ENCODE measurements around the gene IMPACT. TPM values are rescaled to one million over a fixed set of nuclear protein-coding genes. Genes with fewer than 3 reads are reported as not detected.

The IMPACT gene
- total RNA-seq, 2 experiments from 2014 or later = 7.0 to 8.7 TPM

- peaks cover 14% of the 10 kb centered on the region for H3K9me3 Mint-ChIP-seq (ENCODE audit: insufficient read depth)
- peaks cover 22% of the 10 kb centered on the region for H3K4me1 Mint-ChIP-seq (ENCODE audit: low read depth)
- ATAC-seq (no peak), DNase-seq (no peak)
- peaks cover 18% of the 10 kb centered on the region for H3K27me3 Mint-ChIP-seq (ENCODE audit: low read depth)
- H3K4me3 Mint-ChIP-seq = peak overlapping the region; percentile 82
- peaks cover 23% of the 10 kb centered on the region for H3K36me3 Mint-ChIP-seq (ENCODE audit: low read depth)
- POLR2A ChIA-PET = interaction anchor here (1.6 kb wide), 1 partner anchor 21 kb away, joined by 4 read pairs; no protein-coding TSS in a partner anchor
- peak overlapping the region; percentile 87 for H3K27ac Mint-ChIP-seq
- CTCF ChIA-PET = interaction anchor here (1.2 to 1.8 kb wide), 2 partner anchors 31 to 62 kb away, joined by 4 to 7 read pairs; no protein-coding TSS in a partner anchor
Observed at GRCh38 chr18:24427484-24427883, 1.0 kb downstream of the IMPACT start.

- ATAC-seq (no peak), DNase-seq (no peak)
- peaks cover 23% of the 10 kb centered on the region for H3K36me3 Mint-ChIP-seq (ENCODE audit: low read depth)
- peaks cover 14% of the 10 kb centered on the region for H3K9me3 Mint-ChIP-seq (ENCODE audit: insufficient read depth)
- H3K27me3 Mint-ChIP-seq (ENCODE audit: low read depth) = peaks cover 6% of the 10 kb centered on the region
- H3K27ac Mint-ChIP-seq = no peak overlapping the region
- ChIA-PET CTCF (interaction anchor here (0.6 to 1.8 kb wide), 6 partner anchors 9 to 68 kb away, joined by 3 to 7 read pairs (median 3); no protein-coding TSS in a partner anchor), POLR2A (no interaction called here)
- peaks cover 26% of the 10 kb centered on the region for H3K4me1 Mint-ChIP-seq (ENCODE audit: low read depth)
- H3K4me3 Mint-ChIP-seq = no peak overlapping the region
Observed at GRCh38 chr18:24428709-24429108, 2.2 kb downstream of the IMPACT start.

GRCh38 chr18:24429188-24429587, 2.7 kb downstream of the IMPACT start:
- Mint-ChIP-seq H3K4me1 (ENCODE audit: low read depth) (peaks cover 26% of the 10 kb centered on the region), H3K36me3 (ENCODE audit: low read depth) (peaks cover 23% of the 10 kb centered on the region), H3K27ac (no peak overlapping the region), H3K9me3 (ENCODE audit: insufficient read depth) (peaks cover 14% of the 10 kb centered on the region), H3K27me3 (ENCODE audit: low read depth) (peaks cover 4% of the 10 kb centered on the region), H3K4me3 (no peak overlapping the region)
- ChIA-PET CTCF (interaction anchor here (1.0 to 1.4 kb wide), 3 partner anchors 15 to 69 kb away, joined by 3 to 4 read pairs (median 3); no protein-coding TSS in a partner anchor), POLR2A (no interaction called here)
- ATAC-seq (no peak), DNase-seq (no peak)

- no peaks in the 10 kb centered on the region for H3K27me3 Mint-ChIP-seq (ENCODE audit: low read depth)
- no peak overlapping the region for H3K27ac Mint-ChIP-seq
- H3K9me3 Mint-ChIP-seq (ENCODE audit: insufficient read depth) = peaks cover 4% of the 10 kb centered on the region
- no peak overlapping the region for H3K4me3 Mint-ChIP-seq
- peaks cover 8% of the 10 kb centered on the region for H3K36me3 Mint-ChIP-seq (ENCODE audit: low read depth)
- DNase-seq = no peak
- peaks cover 11% of the 10 kb centered on the region for H3K4me1 Mint-ChIP-seq (ENCODE audit: low read depth)
- ChIA-PET CTCF (no interaction called here), POLR2A (no interaction called here)
- ATAC-seq = no peak
Observed at GRCh38 chr18:24432618-24433017, 6.1 kb downstream of the IMPACT start.

- DNase-seq (no peak), ATAC-seq (no peak)
- Mint-ChIP-seq H3K4me3 (no peak overlapping the region), H3K4me1 (ENCODE audit: low read depth) (peaks cover 5% of the 10 kb centered on the region), H3K27me3 (ENCODE audit: low read depth) (no peaks in the 10 kb centered on the region), H3K9me3 (ENCODE audit: insufficient read depth) (no peaks in the 10 kb centered on the region), H3K27ac (no peak overlapping the region), H3K36me3 (ENCODE audit: low read depth) (peaks cover 7% of the 10 kb centered on the region)
- CTCF ChIA-PET = interaction anchor here (0.8 to 1.6 kb wide), 6 partner anchors 8 to 68 kb away, joined by 3 to 6 read pairs (median 3); no protein-coding TSS in a partner anchor
- POLR2A ChIA-PET = no interaction called here
Observed at GRCh38 chr18:24436939-24437338, 10.5 kb downstream of the IMPACT start.

- peaks cover 10% of the 10 kb centered on the region for H3K36me3 Mint-ChIP-seq (ENCODE audit: low read depth)
- DNase-seq (no peak), ATAC-seq (no peak)
- peaks cover 10% of the 10 kb centered on the region for H3K4me1 Mint-ChIP-seq (ENCODE audit: low read depth)
- ChIA-PET POLR2A (no interaction called here), CTCF (interaction anchor here (1.0 to 1.6 kb wide), 4 partner anchors 10 to 45 kb away, joined by 3 to 6 read pairs (median 4); no protein-coding TSS in a partner anchor)
- no peaks in the 10 kb centered on the region for H3K9me3 Mint-ChIP-seq (ENCODE audit: insufficient read depth)
- no peak overlapping the region for H3K27ac Mint-ChIP-seq
- H3K4me3 Mint-ChIP-seq = no peak overlapping the region
- H3K27me3 Mint-ChIP-seq (ENCODE audit: low read depth) = no peaks in the 10 kb centered on the region
Observed at GRCh38 chr18:24443870-24444269, 17.4 kb downstream of the IMPACT start.

- DNase-seq = no peak
- no peaks in the 10 kb centered on the region for H3K9me3 Mint-ChIP-seq (ENCODE audit: insufficient read depth)
- CTCF ChIA-PET = interaction anchor here (0.7 to 2.3 kb wide), 4 partner anchors 13 to 272 kb away, joined by 3 to 25 read pairs (median 4); no protein-coding TSS in a partner anchor
- no peak overlapping the region for H3K27ac Mint-ChIP-seq
- ATAC-seq = no peak
- H3K36me3 Mint-ChIP-seq (ENCODE audit: low read depth) = peaks cover 12% of the 10 kb centered on the region
- H3K4me1 Mint-ChIP-seq (ENCODE audit: low read depth) = peaks cover 10% of the 10 kb centered on the region
- POLR2A ChIA-PET = no interaction called here
- no peak overlapping the region for H3K4me3 Mint-ChIP-seq
- no peaks in the 10 kb centered on the region for H3K27me3 Mint-ChIP-seq (ENCODE audit: low read depth)
Observed at GRCh38 chr18:24446453-24446852, 20.0 kb downstream of the IMPACT start.

GRCh38 chr18:24446953-24447538, 20.6 kb downstream of the IMPACT start:
- Mint-ChIP-seq H3K9me3 (ENCODE audit: insufficient read depth) (no peaks in the 10 kb centered on the region), H3K4me3 (no peak overlapping the region), H3K27ac (no peak overlapping the region), H3K27me3 (ENCODE audit: low read depth) (no peaks in the 10 kb centered on the region), H3K36me3 (ENCODE audit: low read depth) (peaks cover 8% of the 10 kb centered on the region), H3K4me1 (ENCODE audit: low read depth) (peaks cover 10% of the 10 kb centered on the region)
- ATAC-seq = no peak
- ChIA-PET POLR2A (no interaction called here), CTCF (interaction anchor here (0.7 to 2.3 kb wide), 6 partner anchors 13 to 273 kb away, joined by 3 to 25 read pairs (median 4); no protein-coding TSS in a partner anchor)
- no peak for DNase-seq

GRCh38 chr18:24447961-24448360, 21.5 kb downstream of the IMPACT start:
- no peak for DNase-seq
- Mint-ChIP-seq H3K36me3 (ENCODE audit: low read depth) (peaks cover 8% of the 10 kb centered on the region), H3K27me3 (ENCODE audit: low read depth) (no peaks in the 10 kb centered on the region), H3K27ac (no peak overlapping the region), H3K4me1 (ENCODE audit: low read depth) (peaks cover 10% of the 10 kb centered on the region), H3K4me3 (no peak overlapping the region), H3K9me3 (ENCODE audit: insufficient read depth) (no peaks in the 10 kb centered on the region)
- no peak for ATAC-seq
- ChIA-PET CTCF (interaction anchor here (1.1 to 2.3 kb wide), 4 partner anchors 14 to 87 kb away, joined by 4 to 25 read pairs (median 5); no protein-coding TSS in a partner anchor), POLR2A (no interaction called here)

- H3K27ac Mint-ChIP-seq = no peak overlapping the region
- H3K36me3 Mint-ChIP-seq (ENCODE audit: low read depth) = no peaks in the 10 kb centered on the region
- peaks cover 5% of the 10 kb centered on the region for H3K9me3 Mint-ChIP-seq (ENCODE audit: insufficient read depth)
- H3K27me3 Mint-ChIP-seq (ENCODE audit: low read depth) = no peaks in the 10 kb centered on the region
- POLR2A ChIA-PET = no interaction called here
- H3K4me3 Mint-ChIP-seq = no peak overlapping the region
- no peak for ATAC-seq
- DNase-seq = no peak
- CTCF ChIA-PET = no interaction called here
- peaks cover 3% of the 10 kb centered on the region for H3K4me1 Mint-ChIP-seq (ENCODE audit: low read depth)
Observed at GRCh38 chr18:24456549-24456948, 30.1 kb downstream of the IMPACT start.

GRCh38 chr18:24459772-24460171, 33.3 kb downstream of the IMPACT start:
- ChIA-PET CTCF (interaction anchor here (0.9 to 4.6 kb wide), 4 partner anchors 28 to 283 kb away, joined by 4 to 26 read pairs (median 6); no protein-coding TSS in a partner anchor), POLR2A (no interaction called here)
- Mint-ChIP-seq H3K27me3 (ENCODE audit: low read depth) (no peaks in the 10 kb centered on the region), H3K36me3 (ENCODE audit: low read depth) (no peaks in the 10 kb centered on the region), H3K4me3 (no peak overlapping the region), H3K9me3 (ENCODE audit: insufficient read depth) (peaks cover 5% of the 10 kb centered on the region), H3K27ac (no peak overlapping the region), H3K4me1 (ENCODE audit: low read depth) (peaks cover 3% of the 10 kb centered on the region)
- no peak for ATAC-seq
- no peak for DNase-seq

- ATAC-seq = no peak
- DNase-seq = no peak
- no peaks in the 10 kb centered on the region for H3K27me3 Mint-ChIP-seq (ENCODE audit: low read depth)
- ChIA-PET CTCF (interaction anchor here (0.9 to 4.6 kb wide), 4 partner anchors 27 to 284 kb away, joined by 4 to 26 read pairs (median 6); no protein-coding TSS in a partner anchor), POLR2A (no interaction called here)
- peaks cover 5% of the 10 kb centered on the region for H3K9me3 Mint-ChIP-seq (ENCODE audit: insufficient read depth)
- no peak within 1 kb of the TSS for H3K27ac Mint-ChIP-seq
- H3K4me3 Mint-ChIP-seq = no peak within 1 kb of the TSS
- H3K36me3 Mint-ChIP-seq (ENCODE audit: low read depth) = no peaks in the 10 kb centered on the region
- peaks cover 3% of the 10 kb centered on the region for H3K4me1 Mint-ChIP-seq (ENCODE audit: low read depth)
Observed at GRCh38 chr18:24460388-24460787, 33.9 kb downstream of the IMPACT start, which contains the start of gene HRH4. Gene HRH4, plus strand, starts transcription at chr18:24460637. Its CDS starts 92 bp downstream, at chr18:24460729.
